NCI-H446 treated with DMSO at 0.1 percent for 48 hours (cell line): Measurements from ENCODE around the gene BPHL.
A peak's percentile ranks its signal among the peaks of the same experiment; 100 is the strongest.
"Not testable (repeated sequence)": the region's sequence is repeated elsewhere in the genome, so short reads cannot be mapped to it uniquely, and the experiment has no call there.

Experiments
- DNase-seq: peaks from one replicate; lab custom pipeline; 2025; lab: John Stamatoyannopoulos, UW

Gene BPHL

GRCh38 chr6:3122823-3123182, 4.3 kb downstream of the BPHL start:
- DNase-seq: no peak

- no peak for DNase-seq
These were observed 6.2 kb downstream of the BPHL start for GRCh38 chr6:3124667-3125066.

- DNase-seq: no peak
These were observed 7.3 kb downstream of the BPHL start for GRCh38 chr6:3125815-3126214.

- DNase-seq: no peak
These were observed 10.0 kb downstream of the BPHL start for GRCh38 chr6:3128356-3129108.

- DNase-seq: no peak
These were observed 13.2 kb downstream of the BPHL start for GRCh38 chr6:3131695-3132094.

- no peak for DNase-seq
These were observed 15.0 kb downstream of the BPHL start for GRCh38 chr6:3133515-3133914.

GRCh38 chr6:3135668-3136291, 17.3 kb downstream of the BPHL start:
- DNase-seq: no peak

GRCh38 chr6:3136292-3137011, 17.9 kb downstream of the BPHL start:
- DNase-seq: no peak

- DNase-seq: no peak
These were observed 18.7 kb downstream of the BPHL start for GRCh38 chr6:3137057-3137777.

- not testable (repeated sequence) for DNase-seq
These were observed 19.4 kb downstream of the BPHL start for GRCh38 chr6:3137873-3138272.

GRCh38 chr6:3138341-3138740, 19.8 kb downstream of the BPHL start:
- no peak for DNase-seq

GRCh38 chr6:3139090-3139903, 20.8 kb downstream of the BPHL start:
- DNase-seq: no peak

- DNase-seq: no peak
These were observed 21.7 kb downstream of the BPHL start for GRCh38 chr6:3140201-3140600.

GRCh38 chr6:3142536-3142935, 24.0 kb downstream of the BPHL start:
- DNase-seq: no peak

GRCh38 chr6:3143158-3143557, 24.6 kb downstream of the BPHL start:
- no peak for DNase-seq

- DNase-seq: no peak
These were observed 26.1 kb downstream of the BPHL start for GRCh38 chr6:3144571-3144970.

GRCh38 chr6:3147914-3148757, 29.6 kb downstream of the BPHL start:
- no peak for DNase-seq

- DNase-seq: peak; percentile 8
These were observed 33.2 kb downstream of the BPHL start for GRCh38 chr6:3151691-3152090.

GRCh38 chr6:3152689-3153088, 34.2 kb downstream of the BPHL start:
- no peak for DNase-seq

GRCh38 chr6:3155416-3155815, 36.9 kb downstream of the BPHL start:
- not testable (repeated sequence) for DNase-seq
